SU-DHL-6 (cell line): ENCODE results near the gene MRFAP1L1.

Experiments
- H2AFZ ChIP-seq: fragments of 200-600 bp; sonication (generic); 2 replicates; pipeline ENCODE4 v1.6.1; 2014; ENCODE audit warnings: low read depth, mild to moderate bottlenecking, moderate library complexity, mixed read lengths, antibody characterized with exemption, low read length; ENCODE audit not compliant: severe bottlenecking
- H3F3A ChIP-seq: fragments of 200-600 bp; shearing (Covaris generic); 2 replicates; pipeline ENCODE4 v1.6.0; 2016; ENCODE audit warnings: antibody characterized with exemption, mild to moderate bottlenecking; ENCODE audit not compliant: insufficient read depth
- H3K27ac ChIP-seq: fragments of 200-600 bp; sonication (generic); 2 replicates; pipeline ENCODE4 v1.5.1; 2016; ENCODE audit warnings: low read depth, mild to moderate bottlenecking, low read length, moderate library complexity, mixed read lengths
- H3K27me3 ChIP-seq: fragments of 200-600 bp; sonication (generic), shearing (Covaris generic); 2 replicates; pipeline ENCODE4 v1.6.0; 2014; ENCODE audit warnings: mild to moderate bottlenecking, low read length
- H3K36me3 ChIP-seq: fragments of 200-600 bp; sonication (generic); 2 replicates; pipeline ENCODE4 v1.6.1; 2014; ENCODE audit warnings: mild to moderate bottlenecking, low read length, mixed read lengths
- H3K4me2 ChIP-seq: fragments of 300-600, 200-600 bp; shearing (Covaris generic), sonication (generic); 2 replicates; pipeline ENCODE4 v1.6.0; 2014; ENCODE audit warnings: low read length, low read depth, mild to moderate bottlenecking; ENCODE audit not compliant: poor library complexity, severe bottlenecking
- H3K4me3 ChIP-seq: fragments of 200-600 bp; sonication (generic); 2 replicates; pipeline ENCODE4 v1.5.1; 2014; ENCODE audit warnings: antibody characterized with exemption, low read length, mild to moderate bottlenecking, mixed read lengths; ENCODE audit not compliant: insufficient read depth, poor library complexity, severe bottlenecking
- H3K79me2 ChIP-seq: fragments of 200-600 bp; sonication (generic); 2 replicates; pipeline ENCODE4 v1.6.1; 2014; ENCODE audit warnings: mild to moderate bottlenecking, low read length, moderate library complexity; ENCODE audit not compliant: insufficient read depth
- H3K9ac ChIP-seq: fragments of 200-600 bp; sonication (generic); 2 replicates; pipeline ENCODE4 v1.7.0; 2014; ENCODE audit warnings: mild to moderate bottlenecking, low read length
- H3K9me2 ChIP-seq: fragments of 200-600 bp; sonication (generic); replicated peaks from 2 replicates; pipeline ENCODE4 v1.6.1; 2014; ENCODE audit warnings: low read length; ENCODE audit not compliant: insufficient read depth
- H3K9me3 ChIP-seq: fragments of 200-600 bp; sonication (generic); 2 replicates; pipeline ENCODE4 v1.6.1; 2014; ENCODE audit warnings: low read length, mixed read lengths; ENCODE audit not compliant: insufficient read depth
- H4K20me1 ChIP-seq: fragments of 200-600 bp; sonication (generic); 2 replicates; pipeline ENCODE4 v1.6.1; 2014; ENCODE audit warnings: low read depth, mild to moderate bottlenecking, antibody characterized with exemption, low read length, moderate library complexity, mixed read lengths
- CTCF ChIP-seq: fragments of 200-600 bp; sonication (generic); IDR thresholded peaks from one replicate; pipeline ENCODE4 v1.5.1; 2017; ENCODE audit warnings: antibody characterized with exemption, mild to moderate bottlenecking, low read length, moderate library complexity; ENCODE audit not compliant: insufficient read depth, poor library complexity, severe bottlenecking
- EZH2phosphoT487 ChIP-seq: fragments of 200-600 bp; sonication (generic), shearing (Covaris generic); conservative IDR thresholded peaks from 2 replicates; pipeline ENCODE4 v1.6.1; 2018; ENCODE audit warnings: mild to moderate bottlenecking, antibody characterized with exemption, low read length, moderate library complexity, mixed read lengths

MRFAP1L1 gene

GRCh38 chr4:6697131-6697530 lies 12.5 kb downstream of the MRFAP1L1 start:
- Histone ChIP-seq H3K9me2 (no peaks in the 10 kb centered on the region), H3K36me3 (no peaks in the 10 kb centered on the region), H3K27me3 (no peaks in the 10 kb centered on the region), H4K20me1 (no peaks in the 10 kb centered on the region), H3K9me3 (no peaks in the 10 kb centered on the region), H3K79me2 (no peaks in the 10 kb centered on the region), H3K27ac (no peak overlapping the region), H3K4me3 (no peak overlapping the region), H3F3A (no peaks in the 10 kb centered on the region), H3K9ac (no peak overlapping the region), H2AFZ (no peak overlapping the region), H3K4me2 (no peak overlapping the region)
- no peak for TF ChIP-seq CTCF
- TF ChIP-seq EZH2phosphoT487 = no peak

- Histone ChIP-seq H3K9ac (no peak overlapping the region), H3F3A (no peaks in the 10 kb centered on the region), H3K4me3 (no peak overlapping the region), H2AFZ (no peak overlapping the region), H3K27ac (no peak overlapping the region), H3K36me3 (no peaks in the 10 kb centered on the region), H3K27me3 (no peaks in the 10 kb centered on the region), H3K79me2 (no peaks in the 10 kb centered on the region), H3K4me2 (no peak overlapping the region), H4K20me1 (no peaks in the 10 kb centered on the region), H3K9me3 (no peaks in the 10 kb centered on the region), H3K9me2 (no peaks in the 10 kb centered on the region)
- no peak for TF ChIP-seq EZH2phosphoT487
- TF ChIP-seq CTCF = no peak
These were observed 13.1 kb downstream of the MRFAP1L1 start for GRCh38 chr4:6696611-6697010.

- no peak overlapping the region for H2AFZ ChIP-seq
These were observed 13.7 kb downstream of the MRFAP1L1 start for GRCh38 chr4:6695660-6696610.

More at GRCh38 chr4:6695660-6696610, 13.7 kb downstream of the MRFAP1L1 start:
- no peak overlapping the region for H3K9ac ChIP-seq
- no peak overlapping the region for H3K4me3 ChIP-seq
- no peaks in the 10 kb centered on the region for H4K20me1 ChIP-seq
- no peaks in the 10 kb centered on the region for H3K9me2 ChIP-seq
- H3K27ac ChIP-seq = no peak overlapping the region
- no peaks in the 10 kb centered on the region for H3K9me3 ChIP-seq
- H3K36me3 ChIP-seq = no peaks in the 10 kb centered on the region
- no peaks in the 10 kb centered on the region for H3K79me2 ChIP-seq
- H3F3A ChIP-seq = no peaks in the 10 kb centered on the region
- no peak overlapping the region for H3K4me2 ChIP-seq
- TF ChIP-seq CTCF (no peak), EZH2phosphoT487 (no peak)
- no peaks in the 10 kb centered on the region for H3K27me3 ChIP-seq
